Measurements from ENCODE around the gene OSBPL6.
"Not testable (repeated sequence)": the region's sequence is repeated elsewhere in the genome, so short reads cannot be mapped to it uniquely, and the experiment has no call there.

The OSBPL6 gene

GRCh38 chr2:178335230-178335629, 140.9 kb downstream of the OSBPL6 start:
- DNase-seq (ENCODE audit: low read depth) = no peak
- no peak for TF ChIP-seq CTCF (IDR thresholded peaks at IDR 0.05; ENCODE audit: insufficient read depth, low read depth, low read length, missing control alignments)
- H3K4me3 ChIP-seq (ENCODE audit: low read depth, low read length) = no peak overlapping the region

- TF ChIP-seq CTCF (IDR thresholded peaks at IDR 0.05; ENCODE audit: insufficient read depth, low read depth, low read length, missing control alignments) = no peak
Measured at GRCh38 chr2:178344121-178344520, 149.8 kb downstream of the OSBPL6 start.

GRCh38 chr2:178345951-178346350, 151.6 kb downstream of the OSBPL6 start:
- TF ChIP-seq CTCF (IDR thresholded peaks at IDR 0.05; ENCODE audit: insufficient read depth, low read depth, low read length, missing control alignments) = no peak
- DNase-seq (ENCODE audit: low read depth) = no peak
- H3K4me3 ChIP-seq (ENCODE audit: low read depth, low read length) = no peak overlapping the region

More at GRCh38 chr2:178344121-178344520, 149.8 kb downstream of the OSBPL6 start:
- no peak for DNase-seq (ENCODE audit: low read depth)
- H3K4me3 ChIP-seq (ENCODE audit: low read depth, low read length) = no peak overlapping the region

- no peak for DNase-seq (ENCODE audit: low read depth)
- TF ChIP-seq CTCF (IDR thresholded peaks at IDR 0.05; ENCODE audit: insufficient read depth, low read depth, low read length, missing control alignments) = no peak
- H3K4me3 ChIP-seq (ENCODE audit: low read depth, low read length) = no peak overlapping the region
Measured at GRCh38 chr2:178350051-178350450, 155.7 kb downstream of the OSBPL6 start.

- H3K4me3 ChIP-seq (ENCODE audit: low read depth, low read length); DNase-seq (ENCODE audit: low read depth): not testable (repeated sequence)
Measured at GRCh38 chr2:178357704-178358103, 163.4 kb downstream of the OSBPL6 start.

- TF ChIP-seq CTCF (IDR thresholded peaks at IDR 0.05; ENCODE audit: insufficient read depth, low read depth, low read length, missing control alignments) = no peak
- peak; percentile 38 for DNase-seq (ENCODE audit: low read depth)
- H3K4me3 ChIP-seq (ENCODE audit: low read depth, low read length) = no peak overlapping the region
Measured at GRCh38 chr2:178359192-178359912, 165.0 kb downstream of the OSBPL6 start.

- TF ChIP-seq CTCF (IDR thresholded peaks at IDR 0.05; ENCODE audit: insufficient read depth, low read depth, low read length, missing control alignments) = no peak
- no peak for DNase-seq (ENCODE audit: low read depth)
- no peak overlapping the region for H3K4me3 ChIP-seq (ENCODE audit: low read depth, low read length)
Measured at GRCh38 chr2:178361588-178361987, 167.3 kb downstream of the OSBPL6 start.
